ENCODE data around the gene TMEM61. TPM values are rescaled to one million over a fixed set of nuclear protein-coding genes. Genes with fewer than 3 reads are reported as not detected.
A peak's percentile ranks its signal among the peaks of the same experiment; 100 is the strongest.

The TMEM61 gene
- total and polyA plus RNA-seq, 11 donors = 0.48 to 1.2 TPM; not detected in 9

DNA sequence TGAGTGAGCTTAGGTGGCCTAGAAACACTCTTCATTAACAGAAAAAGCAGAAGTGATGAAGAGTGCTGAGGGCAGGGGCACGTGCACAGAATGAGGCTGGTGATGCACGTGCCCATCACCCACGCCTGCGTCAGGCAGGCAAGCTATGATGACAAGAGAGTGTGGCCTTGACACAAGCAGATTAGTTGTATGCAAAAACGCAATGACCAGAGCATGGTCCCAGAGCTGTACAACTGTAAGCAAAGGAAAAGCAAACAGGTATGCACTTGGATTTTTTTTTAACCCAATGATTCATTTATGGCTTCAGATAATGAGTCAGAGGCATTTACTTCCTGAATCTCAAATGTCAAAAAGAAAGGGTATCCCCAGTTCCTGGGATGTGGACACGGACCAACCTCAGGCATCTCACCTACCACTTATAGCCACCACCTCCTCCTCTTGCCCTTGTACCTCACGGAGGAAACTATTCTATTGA, 9.1 kb upstream of the TMEM61 start:
- no peak overlapping the region for H3K4me3 ChIP-seq
- intact Hi-C loops (cut with DNase I) = no loop called here
- 80 to 89% (median 85%) methylated on average over 7 of the region's 7 CpGs for WGBS, 4 donors
- TF ChIP-seq, protein P1, sequence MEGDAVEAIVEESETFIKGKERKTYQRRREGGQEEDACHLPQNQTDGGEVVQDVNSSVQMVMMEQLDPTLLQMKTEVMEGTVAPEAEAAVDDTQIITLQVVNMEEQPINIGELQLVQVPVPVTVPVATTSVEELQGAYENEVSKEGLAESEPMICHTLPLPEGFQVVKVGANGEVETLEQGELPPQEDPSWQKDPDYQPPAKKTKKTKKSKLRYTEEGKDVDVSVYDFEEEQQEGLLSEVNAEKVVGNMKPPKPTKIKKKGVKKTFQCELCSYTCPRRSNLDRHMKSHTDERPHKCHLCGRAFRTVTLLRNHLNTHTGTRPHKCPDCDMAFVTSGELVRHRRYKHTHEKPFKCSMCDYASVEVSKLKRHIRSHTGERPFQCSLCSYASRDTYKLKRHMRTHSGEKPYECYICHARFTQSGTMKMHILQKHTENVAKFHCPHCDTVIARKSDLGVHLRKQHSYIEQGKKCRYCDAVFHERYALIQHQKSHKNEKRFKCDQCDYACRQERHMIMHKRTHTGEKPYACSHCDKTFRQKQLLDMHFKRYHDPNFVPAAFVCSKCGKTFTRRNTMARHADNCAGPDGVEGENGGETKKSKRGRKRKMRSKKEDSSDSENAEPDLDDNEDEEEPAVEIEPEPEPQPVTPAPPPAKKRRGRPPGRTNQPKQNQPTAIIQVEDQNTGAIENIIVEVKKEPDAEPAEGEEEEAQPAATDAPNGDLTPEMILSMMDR (IDR thresholded peaks at IDR 0.05) = no peak
- no peak for TF ChIP-seq POLR2A (IDR thresholded peaks at IDR 0.05)
- H3K36me3 ChIP-seq = no peaks in the 10 kb centered on the region
- H3K9me3 ChIP-seq = no peaks in the 10 kb centered on the region
- DNase-seq (no peak), ATAC-seq (no peak)
- H3K27ac ChIP-seq = no peak overlapping the region
- peaks cover 0 to 7% (median 0%) of the 10 kb centered on the region in 12 donors for H3K4me1 ChIP-seq
- H3K27me3 ChIP-seq = peaks cover 0 to 11% (median 0%) of the 10 kb centered on the region in 9 donors

DNA sequence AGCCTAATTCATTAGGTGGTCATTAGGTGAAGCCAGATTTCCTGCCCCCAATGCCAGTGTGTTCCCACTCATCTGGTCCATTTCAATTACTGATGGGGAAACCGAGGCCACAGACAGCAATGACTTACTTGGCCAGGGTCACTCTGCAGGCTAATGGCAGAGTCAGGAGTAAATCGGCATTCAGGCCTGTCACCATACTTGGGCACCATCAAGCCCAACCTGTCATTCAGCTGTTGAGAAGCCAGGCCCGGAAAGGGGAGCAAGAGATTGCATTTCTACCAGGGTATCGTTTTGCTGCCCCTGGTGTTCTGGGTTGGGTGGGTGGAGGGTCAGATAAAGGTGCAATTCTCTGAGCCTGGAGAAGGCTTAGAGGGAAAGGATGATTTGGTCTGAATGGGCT, 8.0 kb upstream of the TMEM61 start:
- 81 to 88% (median 85%) methylated on average over 4 of the region's 4 CpGs for WGBS, 4 donors
- no peak overlapping the region for H3K27ac ChIP-seq
- intact Hi-C loops (cut with DNase I) = no loop called here

DNA sequence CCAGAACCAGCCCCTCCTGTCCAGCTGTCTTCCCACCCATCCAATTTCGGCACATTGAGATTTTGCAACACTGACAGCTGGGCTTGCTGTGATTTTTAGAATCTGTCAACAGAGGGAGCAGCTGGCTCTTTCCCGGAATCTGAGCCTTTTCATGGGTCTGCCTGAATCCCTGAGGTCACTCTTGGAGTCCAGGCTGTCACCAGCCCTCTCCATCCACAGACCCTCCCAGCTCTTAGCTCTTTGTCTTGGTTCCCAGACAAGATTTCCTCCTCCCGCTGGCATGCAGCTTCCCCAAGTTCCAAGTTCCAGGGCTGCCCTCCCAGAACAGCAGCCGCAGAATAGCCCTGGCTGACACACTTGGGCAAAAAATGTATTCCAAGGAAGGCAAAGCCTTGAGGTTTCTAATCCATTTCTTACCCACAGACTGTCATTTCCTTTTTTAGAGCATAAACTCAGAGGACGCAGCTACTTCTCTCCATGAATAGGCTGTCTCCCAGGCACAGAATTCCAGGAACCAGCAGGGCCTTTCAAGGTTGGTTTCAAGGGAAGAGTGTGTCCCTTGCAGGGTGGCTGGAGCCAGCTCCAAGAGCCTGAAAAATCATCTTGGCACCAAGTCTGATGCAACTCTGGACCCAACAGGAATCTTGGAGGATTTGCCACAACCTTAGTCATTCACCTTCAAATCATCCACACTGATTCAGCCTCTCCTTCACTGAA, 7.1 kb upstream of the TMEM61 start:
- Histone ChIP-seq H3K9me3 (no peaks in the 10 kb centered on the region), H3K27me3 (peaks cover 0 to 11% (median 0%) of the 10 kb centered on the region in 9 donors), H3K36me3 (no peaks in the 10 kb centered on the region), H3K4me1 (peaks cover 0 to 7% (median 0%) of the 10 kb centered on the region in 12 donors), H3K27ac (peak overlapping the region in 1 of 12 donors; percentile 43), H3K4me3 (no peak overlapping the region)
- TF ChIP-seq, protein P1 (IDR thresholded peaks at IDR 0.05) = peak in 10 of 12 donors; percentile 12 to 59 (median 22)
- no peak for TF ChIP-seq POLR2A (IDR thresholded peaks at IDR 0.05)
- ATAC-seq (peak; percentile 73 to 92 (median 90)), DNase-seq (peak in 4 of 5 donors; percentile 22 to 73 (median 54))
- intact Hi-C loops (cut with DNase I) = no loop called here
- 32 to 38% (median 35%) methylated on average over 5 of the region's 5 CpGs for WGBS, 4 donors

More for the DNA sequence above, 8.0 kb upstream of the TMEM61 start:
- TF ChIP-seq POLR2A (IDR thresholded peaks at IDR 0.05) = no peak
- TF ChIP-seq, protein P1 (IDR thresholded peaks at IDR 0.05) = no peak
- peaks cover 0 to 7% (median 0%) of the 10 kb centered on the region in 12 donors for H3K4me1 ChIP-seq
- no peak overlapping the region for H3K4me3 ChIP-seq
- DNase-seq (no peak), ATAC-seq (no peak)
- no peaks in the 10 kb centered on the region for H3K9me3 ChIP-seq
- no peaks in the 10 kb centered on the region for H3K36me3 ChIP-seq
- peaks cover 0 to 11% (median 0%) of the 10 kb centered on the region in 9 donors for H3K27me3 ChIP-seq

DNA sequence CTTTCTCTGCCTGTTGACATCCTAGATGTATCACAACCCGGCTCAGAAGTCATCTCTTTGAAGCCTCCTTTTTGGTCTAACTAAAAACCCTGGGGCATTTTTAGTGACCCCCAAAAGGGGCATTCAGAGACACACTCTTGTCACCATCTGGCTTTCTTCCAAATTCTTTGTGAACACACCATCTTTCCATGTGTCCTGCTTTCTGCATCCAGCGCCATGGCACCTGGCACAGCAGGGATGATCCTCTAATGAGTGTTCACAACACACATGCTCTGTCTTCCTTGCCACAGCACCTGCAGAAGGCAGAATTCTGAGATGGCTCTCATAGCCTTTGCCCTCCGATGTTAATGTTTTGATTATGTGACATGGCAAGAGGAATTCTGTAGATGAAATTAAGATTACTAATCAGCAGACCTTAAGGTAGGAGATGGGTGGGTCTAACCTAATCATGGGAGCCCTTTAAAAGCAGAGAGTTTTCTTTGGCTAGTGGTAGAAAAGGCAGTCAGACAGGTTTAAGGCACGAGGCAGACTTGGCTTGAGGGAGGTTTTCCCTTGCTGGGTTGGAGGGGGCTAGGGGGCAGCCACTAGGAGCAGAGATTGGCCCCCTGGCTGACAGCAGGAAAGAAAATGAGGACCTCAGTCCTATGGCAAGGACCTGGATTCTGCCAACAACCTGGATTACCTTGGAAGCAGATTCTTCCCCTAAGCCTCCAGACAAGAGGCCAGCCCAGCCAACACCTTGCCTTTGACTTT, 4.9 kb upstream of the TMEM61 start:
- TF ChIP-seq POLR2A (IDR thresholded peaks at IDR 0.05) = no peak
- TF ChIP-seq, protein P1 (IDR thresholded peaks at IDR 0.05) = no peak
- WGBS, 4 donors = 72 to 80% (median 79%) methylated on average over 4 of the region's 4 CpGs
- H3K4me3 ChIP-seq = no peak overlapping the region
- DNase-seq (no peak), ATAC-seq (no peak)
- peaks cover 0 to 19% (median under 1%) of the 10 kb centered on the region in 9 donors for H3K27me3 ChIP-seq
- no peaks in the 10 kb centered on the region for H3K9me3 ChIP-seq
- no peaks in the 10 kb centered on the region for H3K36me3 ChIP-seq
- peaks cover 0 to 9% (median 0%) of the 10 kb centered on the region in 12 donors for H3K4me1 ChIP-seq
- intact Hi-C loops (cut with DNase I) = no loop called here
- no peak overlapping the region for H3K27ac ChIP-seq
